ENCODE measurements around the gene SMAD7. TPM values are rescaled to one million over a fixed set of nuclear protein-coding genes. Genes with fewer than 3 reads are reported as not detected.

SMAD7 gene
- total RNA-seq, 4 donors from 2014 or later: 22.5 to 54.9 (median 40.0) TPM

DNA sequence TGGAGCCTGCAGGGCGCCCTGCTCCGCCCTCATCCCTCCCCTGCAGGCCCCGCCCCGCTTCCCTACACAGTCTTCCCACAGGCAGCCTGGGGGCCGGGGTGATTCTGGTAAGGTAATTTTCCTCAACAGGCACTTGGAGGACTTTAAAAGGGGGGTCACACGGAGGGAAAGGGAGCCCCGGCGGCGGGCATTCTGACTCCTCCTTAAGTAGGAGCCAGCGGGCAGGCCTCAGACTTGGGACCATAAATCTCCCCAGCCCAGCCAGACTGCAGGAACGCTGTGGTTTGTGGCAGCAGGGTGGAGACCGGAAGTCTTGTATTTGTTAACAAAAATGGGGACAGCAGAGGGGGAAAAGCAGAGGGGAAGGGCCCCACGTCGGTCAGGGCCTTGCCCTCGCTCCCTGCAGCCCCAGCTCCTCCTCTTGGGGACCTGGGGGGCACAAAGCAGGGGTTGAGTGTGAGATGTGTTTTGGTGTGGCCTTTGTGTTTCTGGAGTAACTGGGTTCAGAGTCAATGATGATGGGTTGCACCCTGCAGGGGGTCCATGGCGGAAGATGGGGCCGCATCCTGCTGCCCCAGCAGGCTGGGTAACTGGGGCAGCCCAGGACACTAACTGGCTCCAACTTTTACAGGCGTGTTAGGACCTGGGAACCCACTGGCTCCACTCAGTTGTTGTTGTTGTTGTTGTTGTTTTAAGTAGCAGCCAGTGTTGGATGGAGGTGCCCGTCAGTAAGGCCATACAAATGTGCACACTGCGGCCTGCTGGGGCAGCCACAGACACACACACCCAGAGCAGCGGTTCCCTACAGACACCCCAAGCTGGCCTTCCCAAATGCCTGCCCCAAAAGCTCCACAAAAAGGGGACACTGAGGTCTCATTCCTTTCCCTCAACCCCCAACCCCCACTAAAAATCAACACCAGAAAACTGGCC, 27.7 kb downstream of the SMAD7 start:
- intact Hi-C loops (cut with DNase I): no loop called here
- H3K4me1 ChIP-seq: peaks cover 66 to 77% (median 72%) of the 10 kb centered on the region in 4 donors

GRCh38 chr18:48922226-48922800, 28.5 kb downstream of the SMAD7 start:
- TF ChIP-seq POLR2A (IDR thresholded peaks at IDR 0.05; ENCODE audit: low read depth) (no peak), EP300 (IDR thresholded peaks at IDR 0.05) (no peak), POLR2AphosphoS5 (IDR thresholded peaks at IDR 0.05) (no peak)
- TF ChIP-seq, protein P1, sequence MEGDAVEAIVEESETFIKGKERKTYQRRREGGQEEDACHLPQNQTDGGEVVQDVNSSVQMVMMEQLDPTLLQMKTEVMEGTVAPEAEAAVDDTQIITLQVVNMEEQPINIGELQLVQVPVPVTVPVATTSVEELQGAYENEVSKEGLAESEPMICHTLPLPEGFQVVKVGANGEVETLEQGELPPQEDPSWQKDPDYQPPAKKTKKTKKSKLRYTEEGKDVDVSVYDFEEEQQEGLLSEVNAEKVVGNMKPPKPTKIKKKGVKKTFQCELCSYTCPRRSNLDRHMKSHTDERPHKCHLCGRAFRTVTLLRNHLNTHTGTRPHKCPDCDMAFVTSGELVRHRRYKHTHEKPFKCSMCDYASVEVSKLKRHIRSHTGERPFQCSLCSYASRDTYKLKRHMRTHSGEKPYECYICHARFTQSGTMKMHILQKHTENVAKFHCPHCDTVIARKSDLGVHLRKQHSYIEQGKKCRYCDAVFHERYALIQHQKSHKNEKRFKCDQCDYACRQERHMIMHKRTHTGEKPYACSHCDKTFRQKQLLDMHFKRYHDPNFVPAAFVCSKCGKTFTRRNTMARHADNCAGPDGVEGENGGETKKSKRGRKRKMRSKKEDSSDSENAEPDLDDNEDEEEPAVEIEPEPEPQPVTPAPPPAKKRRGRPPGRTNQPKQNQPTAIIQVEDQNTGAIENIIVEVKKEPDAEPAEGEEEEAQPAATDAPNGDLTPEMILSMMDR (IDR thresholded peaks at IDR 0.05): no peak
- WGBS: 31% methylated on average over 6 of the region's 7 CpGs
- intact Hi-C loops (cut with DNase I): no loop called here
- Histone ChIP-seq H3K27me3 (no peaks in the 10 kb centered on the region), H3K4me1 (peaks cover 58 to 70% (median 65%) of the 10 kb centered on the region in 4 donors), H3K36me3 (peaks cover 0 to 26% (median 19%) of the 10 kb centered on the region in 4 donors), H3K27ac (replicated peaks in 1 of 4) (peak overlapping the region; percentile 56 to 97 (median 72)), H3K9me3 (no peaks in the 10 kb centered on the region), H3K4me3 (peak overlapping the region; percentile 44 to 60 (median 50))
- no peak for DNase-seq (ENCODE audit: extremely low spot score)

More for the DNA sequence above, 27.7 kb downstream of the SMAD7 start:
- no peaks in the 10 kb centered on the region for H3K9me3 ChIP-seq
- WGBS: 24% methylated on average over 21 of the region's 21 CpGs
- DNase-seq (ENCODE audit: extremely low spot score): no peak
- peak overlapping the region; percentile 56 to 97 (median 72) for H3K27ac ChIP-seq (replicated peaks in 1 of 4)
- TF ChIP-seq POLR2A (IDR thresholded peaks at IDR 0.05; ENCODE audit: low read depth) (no peak), POLR2AphosphoS5 (IDR thresholded peaks at IDR 0.05) (peak in 1 of 2 donors; percentile 21)
- H3K4me3 ChIP-seq: peak overlapping the region; percentile 44 to 60 (median 50)
- no peaks in the 10 kb centered on the region for H3K27me3 ChIP-seq
- H3K36me3 ChIP-seq: peaks cover 0 to 26% (median 19%) of the 10 kb centered on the region in 4 donors

DNA sequence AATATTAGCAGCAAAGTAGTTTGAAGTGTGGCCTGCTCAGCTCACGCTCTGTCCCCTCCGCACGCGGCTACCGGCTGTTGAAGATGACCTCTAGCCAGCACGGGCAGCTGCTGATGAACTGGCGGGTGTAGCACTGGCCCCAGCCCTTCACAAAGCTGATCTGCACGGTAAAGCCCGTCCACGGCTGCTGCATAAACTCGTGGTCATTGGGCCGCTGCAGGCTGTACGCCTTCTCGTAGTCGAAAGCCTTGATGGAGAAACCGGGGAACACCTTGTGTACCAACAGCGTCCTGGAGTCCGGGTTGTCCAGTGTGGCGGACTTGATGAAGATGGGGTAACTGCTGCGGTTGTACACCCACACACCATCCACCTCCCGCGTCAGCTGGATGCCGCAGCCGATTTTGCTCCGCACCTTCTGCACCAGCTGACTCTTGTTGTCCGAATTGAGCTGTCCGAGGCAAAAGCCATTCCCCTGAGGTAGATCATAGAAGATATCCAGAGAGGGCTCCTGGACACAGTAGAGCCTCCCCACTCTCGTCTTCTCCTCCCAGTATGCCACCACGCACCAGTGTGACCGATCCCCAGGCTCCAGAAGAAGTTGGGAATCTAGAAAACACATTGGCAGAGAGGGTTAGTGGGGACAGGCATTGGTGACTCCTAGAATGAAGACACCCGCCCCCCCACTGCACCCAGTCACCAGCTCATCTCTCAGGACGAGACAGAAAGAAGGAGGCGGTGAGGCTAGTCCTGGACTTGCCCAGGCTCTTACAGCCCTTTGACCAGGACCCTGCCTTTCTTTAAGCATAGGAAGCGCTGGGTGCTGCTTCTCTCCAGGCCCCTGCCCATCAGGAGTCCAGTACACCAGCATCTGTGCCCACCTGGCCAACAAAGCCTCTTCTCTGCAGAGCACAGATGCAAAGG, 29.2 kb downstream of the SMAD7 start:
- H3K27me3 ChIP-seq: no peaks in the 10 kb centered on the region
- no peak for DNase-seq (ENCODE audit: extremely low spot score)
- H3K9me3 ChIP-seq: no peaks in the 10 kb centered on the region
- H3K27ac ChIP-seq (replicated peaks in 1 of 4): peak overlapping the region; percentile 44 to 97 (median 59)
- 94% methylated on average over 30 of the region's 34 CpGs for WGBS
- intact Hi-C loops (cut with DNase I): no loop called here
- peaks cover 51 to 62% (median 57%) of the 10 kb centered on the region in 4 donors for H3K4me1 ChIP-seq
- TF ChIP-seq, protein P1 (IDR thresholded peaks at IDR 0.05): no peak
- TF ChIP-seq EP300 (IDR thresholded peaks at IDR 0.05) (no peak), POLR2A (IDR thresholded peaks at IDR 0.05; ENCODE audit: low read depth) (no peak), POLR2AphosphoS5 (IDR thresholded peaks at IDR 0.05) (no peak)
- peak overlapping the region in 1 of 4 donors; percentile 51 for H3K4me3 ChIP-seq
- H3K36me3 ChIP-seq: peaks cover 0 to 26% (median 19%) of the 10 kb centered on the region in 4 donors

DNA sequence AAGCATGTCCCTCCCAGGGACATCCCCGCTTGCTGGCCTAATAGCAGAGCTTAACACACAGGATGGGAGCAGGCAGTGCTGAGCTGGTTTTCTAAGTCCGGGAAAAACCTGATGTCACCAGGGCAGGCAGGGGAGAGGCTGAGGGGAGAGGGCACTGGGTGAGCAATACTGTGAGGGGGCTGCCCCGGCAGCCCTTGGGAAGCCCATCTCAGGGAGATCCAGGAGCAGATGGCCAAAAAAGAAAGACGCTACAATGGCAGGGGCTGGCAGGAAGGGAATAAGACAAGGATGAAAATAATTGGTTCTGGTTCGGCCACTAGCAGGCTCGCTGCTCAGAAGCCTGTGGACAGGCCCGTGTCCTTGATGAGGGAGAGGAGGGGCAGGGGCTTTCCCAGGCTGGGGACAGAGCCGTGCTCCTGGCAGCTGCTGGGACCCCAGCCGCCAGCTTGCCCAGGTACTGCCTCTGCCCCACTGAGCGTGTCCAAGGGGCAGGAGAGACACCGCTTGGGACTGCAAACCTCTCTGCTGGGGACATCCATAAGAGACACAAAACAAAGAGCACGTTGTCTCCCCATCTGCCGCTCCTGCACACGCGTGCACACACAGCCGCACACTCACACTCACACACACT, 30.2 kb downstream of the SMAD7 start:
- Histone ChIP-seq H3K27ac (replicated peaks in 1 of 4) (peak overlapping the region in 1 of 4 donors; percentile 19), H3K36me3 (peaks cover 0 to 26% (median 19%) of the 10 kb centered on the region in 4 donors), H3K27me3 (no peaks in the 10 kb centered on the region), H3K9me3 (no peaks in the 10 kb centered on the region), H3K4me1 (peaks cover 44 to 52% (median 48%) of the 10 kb centered on the region in 4 donors), H3K4me3 (no peak overlapping the region)
- 83% methylated on average over 15 of the region's 16 CpGs for WGBS
- DNase-seq (ENCODE audit: extremely low spot score): no peak
- intact Hi-C loops (cut with DNase I): no loop called here
- TF ChIP-seq POLR2A (IDR thresholded peaks at IDR 0.05; ENCODE audit: low read depth): no peak
- TF ChIP-seq, protein P1 (IDR thresholded peaks at IDR 0.05): no peak
- TF ChIP-seq EP300 (IDR thresholded peaks at IDR 0.05): no peak
- TF ChIP-seq POLR2AphosphoS5 (IDR thresholded peaks at IDR 0.05): no peak

Data from esophagus muscularis mucosa (tissue), 4 donors.